Body of pancreas (tissue), 4 donors: ENCODE data around the gene INPP5K. TPM values are rescaled to one million over a fixed set of nuclear protein-coding genes. Genes with fewer than 3 reads are reported as not detected.
A peak's percentile ranks its signal among the peaks of the same experiment; 100 is the strongest.
"Not testable (repeated sequence)": the region's sequence is repeated elsewhere in the genome, so short reads cannot be mapped to it uniquely, and the experiment has no call there.

Source experiments
- ATAC-seq: fragments of 150-250 bp; one replicate; pipeline ENCODE4 v1.9.1; 2016
- DNase-seq, 4 donors: peaks; one replicate each; pipeline ENCODE4 v3.0.0-alpha.2; 2019
- H3K27ac ChIP-seq, 4 donors: fragments of 200-600 bp; sonication (generic); 1 replicate in 3 of 4; 2 replicates in 1 of 4; pipeline versions ENCODE4 v1.5.1 to v1.6.1; 2016 to 2019; ENCODE audit warnings: mild to moderate bottlenecking in 1 of 4, mixed read lengths in 1 of 4, moderate library complexity in 1 of 4
- H3K27me3 ChIP-seq, 2 donors: fragments of 200-600 bp; sonication (generic); one replicate each; pipeline ENCODE4 v1.6.0; 2016; ENCODE audit warnings: mild to moderate bottlenecking in 1 of 2
- H3K36me3 ChIP-seq, 2 donors: fragments of 200-600 bp; sonication (generic); replicated peaks in 1 of 2; 2 replicates each; pipeline ENCODE4 v1.5.1; 2016; ENCODE audit warnings: low read depth in 2 of 2; ENCODE audit not compliant: insufficient read depth in 1 of 2
- H3K4me1 ChIP-seq: fragments of 200-600 bp; sonication (generic); one replicate; pipeline ENCODE4 v1.6.0; 2016
- H3K4me3 ChIP-seq, 2 donors: fragments of 200-600 bp; sonication (generic); 1 replicate in 1 of 2; 2 replicates in 1 of 2; pipeline ENCODE4 v1.5.1; 2016 to 2019
- H3K9me3 ChIP-seq, 3 donors: fragments of 200-600 bp; sonication (generic); 1 replicate in 2 of 3; 2 replicates in 1 of 3; pipeline ENCODE4 v1.5.1; 2016
- CTCF ChIP-seq, 7 experiments: fragments of 450-650 bp in 4 of 7; fragments of 200-600 bp in 3 of 7; sonication (generic) in 3 of 7; IDR thresholded peaks; one replicate each; pipeline ENCODE4 v1.5.1; 2016 to 2019; ENCODE audit warnings: antibody characterized with exemption in 7 of 7
- POLR2A ChIP-seq, 3 donors: fragments of 450-650 bp; IDR thresholded peaks; one replicate each; pipeline ENCODE4 v1.6.1; 2016; ENCODE audit warnings: antibody characterized with exemption in 3 of 3, mild to moderate bottlenecking in 2 of 3
- WGBS, 2 donors: methylation state at CpG; one replicate each; pipeline ENCODE4 v1.1.5; 2017; 5-methylcytosine and 5-hydroxymethylcytosine counted together
- intact Hi-C: fragments of 100-400 bp; cut with DNase I; formaldehyde crosslinking; loops from one replicate; pipeline ENCODE4 v1.15.1; 2023
- total RNA-seq, 2 donors: library from RNA; depleted of rRNA; stranded (reverse); fragments of >200 nt; gene quantifications; one replicate each; pipeline ENCODE4 v1.1.0, GENCODE V29; 2016

The INPP5K gene
- total RNA-seq, result 10 to 100 TPM; 26.4 to 34.2 TPM

- Histone ChIP-seq H3K27ac (peak within 1 kb of the TSS; percentile 68 to 93 (median 78)), H3K4me3 (peak within 1 kb of the TSS; percentile 66 to 99), H3K4me1 (peaks cover 30% of the 10 kb centered on the region), H3K9me3 (no peaks in the 10 kb centered on the region), H3K36me3 (peaks cover 0 to 2% of the 10 kb centered on the region in 2 donors), H3K27me3 (no peaks in the 10 kb centered on the region)
- peak; percentile 98 for ATAC-seq
- peak; percentile 98 to 99 (median 99) for DNase-seq
- 0% methylated on average over 25 to 91 of the region's 91 CpGs for WGBS, 2 donors
- TF ChIP-seq CTCF (IDR thresholded peaks at IDR 0.05) (peak in 3 of 7 experiments; percentile 8 to 16 (median 14)), POLR2A (IDR thresholded peaks at IDR 0.05) (peak; percentile 45 to 75 (median 72))
- intact Hi-C loops, result no loop called here
Observed at GRCh38 chr17:1516388-1517161, at the start of gene INPP5K. INPP5K (minus strand) TSS chr17:1516612; CDS start chr17:1516499, 113 bp downstream.

GRCh38 chr17:1565877-1566276 is 49.5 kb upstream of the INPP5K start:
- H3K27me3 ChIP-seq, result no peaks in the 10 kb centered on the region
- 60 to 66% methylated on average over 6 of the region's 6 CpGs for WGBS, 2 donors
- intact Hi-C loops, result no loop called here

GRCh38 chr17:1563786-1564613 is 47.6 kb upstream of the INPP5K start:
- H3K36me3 ChIP-seq, result no peaks in the 10 kb centered on the region
- DNase-seq (no peak), ATAC-seq (no peak)
- intact Hi-C loops, result no loop called here
- no peak overlapping the region for H3K27ac ChIP-seq
- H3K9me3 ChIP-seq, result no peaks in the 10 kb centered on the region
- H3K4me3 ChIP-seq, result no peak overlapping the region
- TF ChIP-seq POLR2A (IDR thresholded peaks at IDR 0.05) (no peak), CTCF (IDR thresholded peaks at IDR 0.05) (no peak)
- H3K4me1 ChIP-seq, result peaks cover 33% of the 10 kb centered on the region
- H3K27me3 ChIP-seq, result no peaks in the 10 kb centered on the region
- 56 to 60% methylated on average over 19 of the region's 19 CpGs for WGBS, 2 donors

More at GRCh38 chr17:1565877-1566276, 49.5 kb upstream of the INPP5K start:
- Histone ChIP-seq H3K9me3 (no peaks in the 10 kb centered on the region), H3K4me3 (no peak overlapping the region), H3K27ac (no peak overlapping the region), H3K4me1 (peaks cover 14% of the 10 kb centered on the region), H3K36me3 (no peaks in the 10 kb centered on the region)
- TF ChIP-seq CTCF (IDR thresholded peaks at IDR 0.05), result no peak
- no peak for TF ChIP-seq POLR2A (IDR thresholded peaks at IDR 0.05)
- ATAC-seq (no peak), DNase-seq (no peak)

- H3K27me3 ChIP-seq, H3K4me3 ChIP-seq, intact Hi-C loops, H3K36me3 ChIP-seq, H3K9me3 ChIP-seq, ATAC-seq, DNase-seq, H3K27ac ChIP-seq: not testable (repeated sequence)
- peaks cover 35% of the 10 kb centered on the region for H3K4me1 ChIP-seq
- 78 to 82% methylated on average over 15 of the region's 15 CpGs for WGBS, 2 donors
Observed at GRCh38 chr17:1563471-1563785, 47.0 kb upstream of the INPP5K start.

GRCh38 chr17:1562176-1562643 is 45.8 kb upstream of the INPP5K start:
- ATAC-seq, result peak; percentile 69
- H3K27me3 ChIP-seq, result no peaks in the 10 kb centered on the region

More at GRCh38 chr17:1562176-1562643, 45.8 kb upstream of the INPP5K start:
- Histone ChIP-seq H3K9me3 (no peaks in the 10 kb centered on the region), H3K36me3 (no peaks in the 10 kb centered on the region), H3K4me3 (peak overlapping the region; percentile 70 to 74), H3K4me1 (peaks cover 35% of the 10 kb centered on the region), H3K27ac (peak overlapping the region; percentile 85 to 94 (median 90))
- DNase-seq, result peak in 1 of 4 donors; percentile 56
- 0% methylated on average over 41 of the region's 62 CpGs; no CpG with 5 or more reads in 1 of the 2 donors for WGBS, 2 donors
- intact Hi-C loops, result no loop called here
- no peak for TF ChIP-seq POLR2A (IDR thresholded peaks at IDR 0.05)
- no peak for TF ChIP-seq CTCF (IDR thresholded peaks at IDR 0.05)
